ENCODE measurements around the gene RERE.

The RERE gene

GRCh38 chr1:8419861-8420260, 397.6 kb downstream of the RERE start:
- no peak for DNase-seq (ENCODE audit: low read depth, low spot score)
- TF ChIP-seq CTCF (IDR thresholded peaks at IDR 0.05; ENCODE audit: insufficient read depth, low read length, missing control alignments), result no peak
- H3K4me3 ChIP-seq (ENCODE audit: low read depth, low read length), result no peak overlapping the region
- CTCF ChIA-PET, result interaction anchor here (0.8 to 5.1 kb wide), 7 partner anchors 9 to 429 kb away, joined by 3 to 49 read pairs (median 3); no protein-coding TSS in a partner anchor
- POLR2A ChIA-PET, result interaction anchor here (0.6 kb wide), 1 partner anchor 16 kb away, joined by 3 read pairs; no protein-coding TSS in a partner anchor

- no peak overlapping the region for H3K4me3 ChIP-seq (ENCODE audit: low read depth, low read length)
- ChIA-PET CTCF (interaction anchor here (0.9 to 5.1 kb wide), 5 partner anchors 8 to 430 kb away, joined by 3 to 49 read pairs (median 3); no protein-coding TSS in a partner anchor), POLR2A (no interaction called here)
- TF ChIP-seq CTCF (IDR thresholded peaks at IDR 0.05; ENCODE audit: insufficient read depth, low read length, missing control alignments), result no peak
- no peak for DNase-seq (ENCODE audit: low read depth, low spot score)
Observed at GRCh38 chr1:8419172-8419571, 398.3 kb downstream of the RERE start.

GRCh38 chr1:8418301-8418700, 399.1 kb downstream of the RERE start:
- POLR2A ChIA-PET, result no interaction called here
- CTCF ChIA-PET, result interaction anchor here (0.7 to 1.1 kb wide), 3 partner anchors 9 to 12 kb away, joined by 3 to 4 read pairs (median 3); no protein-coding TSS in a partner anchor
- no peak for TF ChIP-seq CTCF (IDR thresholded peaks at IDR 0.05; ENCODE audit: insufficient read depth, low read length, missing control alignments)

GRCh38 chr1:8417625-8418024, 399.8 kb downstream of the RERE start:
- TF ChIP-seq CTCF (IDR thresholded peaks at IDR 0.05; ENCODE audit: insufficient read depth, low read length, missing control alignments), result no peak
- POLR2A ChIA-PET, result no interaction called here
- no peak for DNase-seq (ENCODE audit: low read depth, low spot score)
- H3K4me3 ChIP-seq (ENCODE audit: low read depth, low read length), result no peak overlapping the region
- CTCF ChIA-PET, result interaction anchor here (1.1 to 1.6 kb wide), 2 partner anchors 10 to 19 kb away, joined by 3 read pairs; no protein-coding TSS in a partner anchor

More at GRCh38 chr1:8418301-8418700, 399.1 kb downstream of the RERE start:
- no peak for DNase-seq (ENCODE audit: low read depth, low spot score)
- H3K4me3 ChIP-seq (ENCODE audit: low read depth, low read length), result no peak overlapping the region

GRCh38 chr1:8416881-8417280, 400.6 kb downstream of the RERE start:
- DNase-seq (ENCODE audit: low read depth, low spot score), result no peak
- CTCF ChIA-PET, result interaction anchor here (1.6 kb wide), 1 partner anchor 18 kb away, joined by 3 read pairs; no protein-coding TSS in a partner anchor
- POLR2A ChIA-PET, result no interaction called here

More at GRCh38 chr1:8416881-8417280, 400.6 kb downstream of the RERE start:
- TF ChIP-seq CTCF (IDR thresholded peaks at IDR 0.05; ENCODE audit: insufficient read depth, low read length, missing control alignments), result no peak
- no peak overlapping the region for H3K4me3 ChIP-seq (ENCODE audit: low read depth, low read length)

Measured in AG04449 (cell line).